GM21381 (cell line): Measurements from ENCODE around the gene TMPRSS9.

Experiments used
- ATAC-seq: cut with Tn5 transposase; IDR thresholded peaks from one replicate; pipeline ENCODE4 v1.9.1; 2021; ENCODE audit warnings: mild to moderate bottlenecking, moderate library complexity; ENCODE audit not compliant: unreplicated experiment

Gene TMPRSS9

DNA sequence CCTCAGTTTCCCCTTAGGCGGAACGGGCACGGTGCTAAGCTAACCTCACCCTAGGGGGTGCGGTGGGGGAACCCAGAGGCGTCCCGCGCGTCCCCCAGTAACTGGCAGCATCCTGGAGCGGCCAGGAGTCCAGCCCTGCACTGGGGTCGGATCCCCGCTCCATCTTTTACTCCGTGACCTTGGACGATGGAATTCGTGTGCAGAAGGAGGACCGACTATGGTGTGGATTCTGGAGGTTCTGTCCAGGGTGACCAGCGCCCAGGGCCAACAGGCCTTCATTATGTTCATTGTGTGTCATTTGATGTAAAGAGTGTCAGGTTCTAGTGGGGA lies 31.0 kb upstream of the TMPRSS9 start:
- ATAC-seq, result no peak

- ATAC-seq, result no peak
Observed at GRCh38 chr19:2329501-2329916, 30.6 kb upstream of the TMPRSS9 start.

GRCh38 chr19:2330255-2330631 lies 29.8 kb upstream of the TMPRSS9 start:
- ATAC-seq, result no peak

DNA sequence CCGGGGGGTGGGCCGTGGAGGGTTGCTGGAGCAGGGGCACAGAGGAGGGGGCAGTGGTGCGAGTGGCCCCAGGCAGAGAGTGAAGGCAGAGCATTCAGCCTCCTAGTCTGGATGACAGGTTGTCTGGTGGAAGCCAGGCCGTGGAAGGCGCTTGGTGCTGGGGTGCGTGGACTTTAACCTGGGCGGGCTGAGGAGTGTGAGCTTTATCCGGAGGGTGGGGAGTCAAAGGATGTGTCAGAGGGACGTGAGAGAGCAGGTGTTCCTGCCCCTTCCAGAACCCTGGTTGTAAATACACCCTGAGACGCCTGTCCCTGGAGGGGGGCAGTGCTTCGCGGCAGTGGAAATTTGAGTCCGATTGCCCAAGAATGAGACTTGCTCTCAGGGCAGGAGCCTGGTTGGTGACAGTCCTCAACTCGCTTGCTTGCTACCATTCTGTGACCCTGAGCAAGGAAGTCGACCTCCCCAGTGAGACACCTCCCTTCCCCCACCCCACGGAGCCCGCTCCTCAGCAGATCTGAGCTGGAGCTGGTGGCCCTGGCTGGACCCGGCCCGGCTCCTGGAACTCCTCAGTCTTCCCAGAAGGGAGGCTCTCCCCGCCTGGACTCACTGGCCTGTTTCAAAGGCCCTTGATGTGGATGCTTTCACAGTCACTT lies 29.3 kb upstream of the TMPRSS9 start:
- no peak for ATAC-seq

DNA sequence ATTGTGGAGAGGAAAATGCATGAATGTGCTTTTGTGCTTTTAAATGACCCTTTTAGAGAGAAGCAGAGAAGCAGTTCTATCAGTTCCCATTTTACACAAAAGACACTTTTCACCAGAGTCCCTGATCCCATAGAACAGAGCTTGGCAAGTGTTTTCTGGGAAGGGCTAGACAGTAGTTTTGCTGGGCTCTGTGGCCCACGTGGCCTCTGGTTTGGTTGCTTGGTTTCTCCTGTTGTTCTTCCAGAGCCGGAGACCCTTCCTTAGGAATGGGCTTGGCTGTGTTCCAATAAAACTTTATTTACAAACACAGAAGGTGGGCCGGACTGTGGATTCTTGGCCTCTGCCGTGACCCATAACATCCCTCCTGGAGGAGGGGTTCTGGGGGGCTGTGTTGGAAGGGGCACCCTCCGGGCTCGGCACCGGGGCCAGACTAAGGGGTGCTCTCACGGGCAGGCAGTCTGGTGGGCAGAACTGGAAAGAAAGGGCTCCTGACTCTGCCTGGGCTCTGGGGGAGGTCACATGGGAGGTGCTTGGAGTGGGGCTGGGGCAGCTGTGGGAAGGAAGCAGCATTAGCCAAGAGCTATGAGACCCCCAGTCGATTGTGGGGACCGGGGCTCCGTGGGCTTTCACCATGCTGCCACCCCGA lies 28.3 kb upstream of the TMPRSS9 start:
- ATAC-seq, result no peak

DNA sequence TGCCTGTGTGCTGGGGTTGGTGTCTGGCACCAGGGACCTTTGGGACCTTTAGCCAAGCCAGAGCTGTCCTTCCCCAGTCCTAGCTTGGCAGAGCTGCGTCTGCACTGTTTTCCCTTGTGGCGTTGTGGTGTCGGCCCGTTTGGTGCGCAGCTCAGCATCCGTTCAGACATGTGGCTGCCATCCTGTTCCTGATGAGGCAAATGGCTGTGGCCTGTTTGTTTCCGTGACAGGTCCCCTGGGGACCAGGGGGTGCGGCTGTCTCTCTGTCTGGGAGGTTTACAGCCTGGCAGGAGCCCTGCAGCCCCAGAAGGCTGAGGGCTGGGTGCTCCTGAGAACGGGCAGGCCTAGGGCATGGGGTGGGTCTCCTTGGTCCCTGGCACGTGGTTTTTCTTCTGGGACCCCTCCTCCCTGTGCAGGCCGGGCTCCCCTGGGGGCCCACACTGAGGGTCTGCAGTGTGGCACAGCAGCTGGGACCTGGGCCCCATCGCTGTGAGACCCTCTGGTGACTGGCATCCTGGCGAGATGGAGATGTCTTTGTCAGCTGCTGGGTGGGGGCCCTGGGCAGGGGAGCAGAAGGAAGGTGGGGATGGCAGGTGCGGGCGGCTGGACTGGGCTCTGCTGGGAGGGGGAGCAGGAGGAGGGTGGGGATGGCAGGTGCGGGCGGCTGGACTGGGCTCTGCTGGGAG lies 27.6 kb upstream of the TMPRSS9 start:
- no peak for ATAC-seq

- ATAC-seq, result no peak
Observed at GRCh38 chr19:2333027-2333806, 26.8 kb upstream of the TMPRSS9 start.

DNA sequence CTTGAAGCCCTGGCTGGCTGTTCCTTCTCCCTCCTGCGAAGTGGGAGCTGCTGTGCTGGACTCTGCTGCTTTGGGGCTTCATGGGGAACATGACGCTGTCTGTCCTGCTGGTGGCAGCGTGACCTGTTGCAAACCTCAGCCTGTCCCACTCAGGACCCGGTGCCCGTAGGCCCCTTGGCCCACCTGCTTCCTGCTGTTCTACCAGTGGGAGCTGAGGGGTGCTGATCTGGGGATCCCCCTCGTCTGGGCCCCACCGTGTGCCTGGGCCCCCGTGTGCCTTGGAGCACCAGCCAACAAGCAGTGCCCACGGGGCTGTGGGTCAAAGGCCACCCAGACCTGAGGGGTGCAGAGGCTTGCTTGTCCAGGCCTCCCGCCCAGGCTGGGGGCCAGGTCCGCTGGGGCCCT lies 26.3 kb upstream of the TMPRSS9 start:
- no peak for ATAC-seq

GRCh38 chr19:2334426-2334825 lies 25.6 kb upstream of the TMPRSS9 start:
- ATAC-seq, result no peak

DNA sequence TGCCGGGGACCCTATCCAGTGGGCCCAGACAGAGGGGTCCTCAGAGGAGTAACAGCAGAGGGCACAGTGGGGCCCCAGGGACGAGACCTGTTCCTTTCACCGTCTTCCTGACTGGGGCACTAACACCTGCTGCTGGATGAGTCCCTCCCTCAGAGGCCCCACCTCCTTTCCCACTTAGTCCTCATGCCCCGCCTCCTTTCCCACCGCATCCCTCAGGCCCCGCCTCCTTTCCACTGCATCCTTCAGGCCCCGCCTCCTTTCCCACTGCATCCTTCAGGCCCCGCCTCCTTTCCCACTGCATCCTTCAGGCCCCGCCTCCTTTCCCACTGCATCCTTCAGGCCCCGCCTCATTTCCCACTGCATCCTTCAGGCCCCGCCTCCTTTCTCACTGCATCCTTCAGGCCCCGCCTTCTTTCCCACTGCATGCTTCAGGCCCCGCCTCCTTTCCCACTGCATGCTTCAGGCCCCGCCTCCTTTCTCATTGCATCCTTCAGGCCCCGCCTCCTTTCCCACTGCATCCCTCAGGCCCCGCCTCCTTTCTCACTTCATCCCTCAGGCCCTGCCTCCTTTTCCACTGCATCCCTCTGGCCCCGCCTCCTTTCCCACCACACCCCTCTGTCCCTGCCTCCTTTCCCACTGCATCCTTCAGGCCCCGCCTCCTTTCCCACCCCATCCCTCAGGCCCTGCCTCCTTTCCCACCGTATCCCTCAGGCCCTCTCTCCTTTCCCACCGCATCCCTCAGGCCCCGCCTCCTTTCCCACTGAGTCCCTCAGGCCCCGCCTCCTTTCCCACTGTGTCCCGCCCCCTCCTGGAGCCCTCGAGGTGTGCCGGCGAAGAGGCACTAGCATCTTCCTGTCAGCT lies 24.8 kb upstream of the TMPRSS9 start:
- ATAC-seq, result no peak

- no peak for ATAC-seq
Observed at GRCh38 chr19:2335848-2336247, 24.2 kb upstream of the TMPRSS9 start.

DNA sequence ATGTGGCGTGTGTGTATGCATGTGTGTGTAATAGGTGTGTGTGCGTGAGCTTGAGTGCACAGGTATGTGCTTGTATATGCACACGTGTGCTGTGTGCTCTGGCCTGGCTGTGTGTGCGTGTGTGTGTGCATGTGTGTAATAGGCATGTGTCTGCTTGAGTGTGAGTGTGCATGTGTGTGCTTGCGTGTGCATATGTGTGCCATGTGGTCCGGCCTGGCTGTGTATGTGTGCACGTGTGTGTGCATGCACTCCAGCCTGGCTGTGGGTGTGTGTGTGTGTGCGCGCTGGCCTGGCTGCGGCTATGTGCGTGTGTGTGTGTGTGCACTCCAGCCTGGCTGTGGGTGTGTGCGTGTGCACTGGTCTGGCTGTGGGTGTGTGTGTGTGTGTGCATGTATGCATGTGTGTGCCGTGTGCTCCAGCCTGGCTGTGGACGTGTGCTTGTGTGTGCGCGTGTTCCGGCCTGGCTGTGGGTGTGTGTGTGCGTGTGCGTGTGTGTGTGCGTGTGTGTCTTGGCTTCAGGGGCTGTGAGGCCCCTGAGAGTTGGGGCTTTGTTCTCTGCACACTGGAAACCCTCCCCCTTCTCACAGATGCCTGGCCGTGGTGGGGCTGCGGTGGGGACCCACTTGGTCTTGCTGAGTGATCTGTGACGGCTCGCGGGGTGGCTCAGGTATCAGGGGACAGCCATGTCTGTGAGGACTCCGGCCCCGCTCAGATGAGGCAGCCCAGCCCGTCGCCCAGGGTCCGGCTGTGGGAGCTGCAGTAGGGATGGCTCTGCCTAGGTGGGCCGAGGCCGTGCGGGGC lies 23.3 kb upstream of the TMPRSS9 start:
- no peak for ATAC-seq

- ATAC-seq, result no peak
Observed at GRCh38 chr19:2337329-2337707, 22.7 kb upstream of the TMPRSS9 start.

DNA sequence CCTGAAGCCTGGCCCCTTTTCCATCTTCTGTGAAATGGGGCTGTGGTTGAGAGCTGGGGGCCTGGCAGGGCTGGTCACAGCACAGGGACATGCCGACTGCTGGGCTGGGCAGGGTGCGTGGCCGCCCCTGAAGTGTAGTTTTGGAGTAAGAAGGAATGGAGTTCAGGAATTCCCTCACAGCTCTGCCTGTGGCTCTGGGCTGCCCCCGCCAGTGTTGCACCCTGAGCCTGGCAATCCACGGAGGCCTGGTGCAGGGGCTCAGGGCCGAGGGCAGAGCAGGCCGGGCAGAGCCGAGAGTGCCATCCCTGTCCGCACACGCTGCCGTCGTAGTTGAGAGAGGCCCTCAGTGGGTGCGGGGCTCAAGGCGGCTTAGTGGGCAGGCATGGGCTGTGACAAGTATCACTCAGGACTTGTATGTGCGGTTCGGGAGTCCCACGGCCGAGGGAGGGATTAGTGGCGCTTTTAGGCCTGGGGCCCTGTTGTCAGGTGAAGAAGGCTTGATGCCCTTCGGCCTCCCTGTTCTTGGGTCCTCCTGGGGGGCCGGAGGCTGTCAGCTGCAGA lies 21.9 kb upstream of the TMPRSS9 start:
- ATAC-seq, result no peak

GRCh38 chr19:2338751-2339643 lies 21.1 kb upstream of the TMPRSS9 start:
- no peak for ATAC-seq

DNA sequence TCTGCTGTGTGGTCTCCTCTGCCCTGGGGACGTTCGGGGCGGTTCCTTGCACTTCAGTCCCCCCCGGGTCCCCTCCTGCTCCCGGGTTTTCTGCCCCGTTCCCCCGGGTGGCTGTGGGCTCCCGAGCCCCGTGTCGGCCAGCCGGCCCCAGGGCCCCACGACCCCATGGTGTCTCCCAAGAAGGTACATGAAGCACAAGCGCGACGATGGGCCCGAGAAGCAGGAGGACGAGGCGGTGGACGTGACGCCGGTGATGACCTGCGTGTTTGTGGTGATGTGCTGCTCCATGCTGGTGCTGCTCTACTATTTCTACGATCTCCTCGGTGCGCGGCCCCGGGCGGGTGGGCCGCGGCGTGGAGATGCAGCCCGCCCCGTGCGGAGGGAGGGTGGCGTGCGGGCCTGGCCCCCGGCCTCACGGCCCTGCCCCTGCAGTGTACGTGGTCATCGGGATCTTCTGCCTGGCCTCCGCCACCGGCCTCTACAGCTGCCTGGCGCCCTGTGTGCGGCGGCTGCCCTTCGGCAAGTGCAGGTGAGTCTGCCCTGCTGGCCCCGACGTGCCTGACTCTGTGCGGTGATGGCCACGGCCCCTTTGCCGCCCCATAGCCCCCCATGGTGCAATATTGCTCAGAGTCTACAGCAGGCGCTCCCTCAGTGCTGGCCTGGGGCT lies 20.3 kb upstream of the TMPRSS9 start:
- ATAC-seq, result no peak

- no peak for ATAC-seq
Observed at GRCh38 chr19:2340496-2341243, 19.4 kb upstream of the TMPRSS9 start.
